ENCODE measurements around the gene SGCA.

The SGCA gene

GRCh38 chr17:50134206-50135110 lies 31.3 kb upstream of the SGCA start:
- DNase-seq (ENCODE audit: low spot score), result no peak

- no peak for DNase-seq (ENCODE audit: low spot score)
These were observed 30.3 kb upstream of the SGCA start for GRCh38 chr17:50135316-50136095.

- DNase-seq (ENCODE audit: low spot score), result no peak
These were observed 29.6 kb upstream of the SGCA start for GRCh38 chr17:50136096-50136687.

DNA sequence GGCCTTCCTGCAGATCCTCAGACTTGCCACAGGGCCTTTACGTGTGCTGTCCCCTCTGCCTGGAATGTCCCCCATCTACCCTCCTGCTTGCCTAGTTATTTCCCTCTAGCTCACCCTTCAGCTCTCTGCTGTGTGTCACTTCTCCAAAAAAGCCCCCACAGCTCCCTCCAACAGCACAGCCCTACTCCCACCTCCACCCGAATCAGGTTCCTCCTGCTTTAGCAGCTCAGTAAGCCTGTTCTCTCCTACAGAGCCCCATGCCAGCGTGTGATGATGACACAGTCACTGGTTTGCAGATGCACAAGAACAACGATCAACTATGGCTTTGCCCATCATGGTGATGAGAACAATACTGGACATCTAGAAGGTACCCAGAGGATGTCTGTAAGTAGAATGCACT lies 28.8 kb upstream of the SGCA start:
- no peak for DNase-seq (ENCODE audit: low spot score)

DNA sequence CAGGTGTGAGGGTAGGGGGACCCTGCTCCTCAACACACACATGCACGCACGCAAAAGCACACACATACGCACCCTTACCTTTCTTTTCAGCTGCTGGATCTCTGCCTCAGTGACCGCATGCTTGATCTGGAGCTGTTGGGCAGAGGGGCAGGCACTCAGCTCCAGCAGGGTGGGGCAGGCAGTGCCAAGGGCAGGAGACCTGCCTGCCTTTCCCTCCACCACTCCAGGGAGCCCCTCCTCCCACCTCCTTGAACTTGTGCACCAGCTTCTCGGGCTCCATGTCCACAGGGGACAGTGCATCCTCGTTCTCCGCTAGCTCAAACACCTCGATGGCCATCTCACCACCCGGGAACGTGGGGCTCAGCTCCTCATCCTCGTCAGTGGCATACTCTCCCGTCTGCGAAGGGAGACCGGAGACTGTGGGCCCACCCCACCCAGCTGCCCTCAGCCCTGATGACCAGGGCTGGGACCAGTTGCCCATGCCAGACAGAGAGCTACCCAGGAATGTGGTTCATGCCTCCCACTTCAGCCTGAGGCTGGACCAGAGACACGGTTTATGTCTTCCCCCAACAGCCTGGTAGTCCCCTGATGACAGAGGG lies 26.5 kb upstream of the SGCA start:
- no peak for DNase-seq (ENCODE audit: low spot score)

GRCh38 chr17:50139950-50140885 lies 25.6 kb upstream of the SGCA start:
- peak; percentile 80 for DNase-seq (ENCODE audit: low spot score)

DNA sequence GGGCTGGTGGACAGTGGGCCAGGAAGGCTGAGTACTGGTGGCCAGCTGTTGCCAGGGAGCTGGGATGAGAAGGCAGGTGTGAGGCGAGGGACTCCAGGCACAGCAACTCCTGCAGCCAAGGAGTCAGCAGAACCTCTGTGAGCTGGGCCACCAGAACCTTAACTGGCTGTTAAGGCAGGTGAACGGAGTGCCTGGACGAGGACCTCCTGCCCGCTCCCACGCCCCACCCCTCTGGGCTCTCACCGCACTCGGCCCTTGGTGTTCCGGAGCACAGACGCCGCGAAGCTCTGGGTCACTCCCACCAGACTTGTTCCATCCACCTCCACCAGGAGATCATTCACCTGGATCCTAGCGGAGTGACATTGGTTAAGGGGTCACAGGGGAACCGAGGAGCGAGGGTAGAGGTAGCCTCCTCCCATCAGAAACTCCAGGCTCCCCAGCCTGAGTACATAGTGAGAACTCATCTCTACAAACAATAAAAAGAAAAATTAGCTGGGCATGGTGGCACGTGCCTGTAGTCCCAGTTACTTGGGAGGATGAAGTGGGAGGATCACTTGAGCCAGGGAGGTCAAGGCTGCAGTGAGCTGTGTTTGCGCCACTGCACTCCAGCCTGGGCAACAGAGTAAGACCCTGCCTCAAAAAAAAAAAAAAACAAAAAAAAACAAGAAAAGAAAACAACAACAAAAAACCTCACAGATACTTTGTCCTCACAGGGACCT lies 24.6 kb upstream of the SGCA start:
- DNase-seq (ENCODE audit: low spot score), result no peak

DNA sequence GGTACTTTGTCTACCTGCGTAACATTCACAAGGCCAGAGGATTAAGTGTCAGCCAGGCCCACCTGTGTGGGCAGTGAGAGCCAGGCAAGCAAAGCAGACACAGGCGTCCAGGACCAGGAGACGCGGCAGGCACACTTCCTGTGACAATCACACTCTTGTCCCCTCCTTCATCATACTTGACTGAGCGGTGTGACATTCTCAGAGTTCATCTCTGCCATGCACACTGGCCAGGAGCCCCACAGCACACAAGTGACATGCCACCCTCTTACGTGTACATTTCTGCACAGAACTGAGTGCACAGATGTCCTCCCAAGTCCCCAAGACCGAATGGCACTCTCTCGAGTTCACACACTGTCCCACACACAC lies 24.1 kb upstream of the SGCA start:
- DNase-seq (ENCODE audit: low spot score), result no peak

DNA sequence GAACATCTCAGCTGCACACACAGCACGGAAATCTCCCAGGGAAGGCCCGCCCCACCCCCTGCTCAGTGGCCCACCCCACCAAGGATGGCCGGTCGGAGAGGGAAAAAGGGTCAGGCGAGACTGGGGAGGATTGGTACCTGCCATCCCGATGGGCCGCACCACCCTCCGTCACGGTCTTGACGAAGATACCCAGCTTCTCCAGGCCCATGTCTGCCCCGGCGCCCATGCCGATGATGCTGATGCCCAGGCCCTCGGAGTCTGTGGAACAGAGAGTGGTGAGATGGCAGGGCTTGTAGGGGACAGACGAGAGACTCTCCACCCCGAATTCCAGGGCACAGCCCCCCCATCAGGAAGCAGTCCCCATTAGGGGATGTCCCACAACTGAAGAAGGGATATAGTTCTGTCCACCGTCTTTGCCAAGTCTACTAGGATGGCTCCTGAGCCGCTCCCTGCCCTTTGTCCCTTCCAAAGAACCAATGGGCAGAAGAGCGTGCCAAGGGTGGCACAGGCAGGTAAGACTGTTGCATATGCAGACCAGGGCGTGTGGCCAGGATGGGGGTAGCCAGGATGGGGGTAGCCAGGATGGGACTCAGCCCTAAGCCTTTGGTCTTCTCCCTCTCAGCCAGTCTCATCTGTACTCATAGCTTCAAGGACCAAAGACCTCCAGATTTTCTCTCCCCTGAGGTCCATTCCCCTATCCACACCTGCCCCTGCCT lies 22.2 kb upstream of the SGCA start:
- no peak for DNase-seq (ENCODE audit: low spot score)

- DNase-seq (ENCODE audit: low spot score), result no peak
These were observed 21.4 kb upstream of the SGCA start for GRCh38 chr17:50144355-50144754.

DNA sequence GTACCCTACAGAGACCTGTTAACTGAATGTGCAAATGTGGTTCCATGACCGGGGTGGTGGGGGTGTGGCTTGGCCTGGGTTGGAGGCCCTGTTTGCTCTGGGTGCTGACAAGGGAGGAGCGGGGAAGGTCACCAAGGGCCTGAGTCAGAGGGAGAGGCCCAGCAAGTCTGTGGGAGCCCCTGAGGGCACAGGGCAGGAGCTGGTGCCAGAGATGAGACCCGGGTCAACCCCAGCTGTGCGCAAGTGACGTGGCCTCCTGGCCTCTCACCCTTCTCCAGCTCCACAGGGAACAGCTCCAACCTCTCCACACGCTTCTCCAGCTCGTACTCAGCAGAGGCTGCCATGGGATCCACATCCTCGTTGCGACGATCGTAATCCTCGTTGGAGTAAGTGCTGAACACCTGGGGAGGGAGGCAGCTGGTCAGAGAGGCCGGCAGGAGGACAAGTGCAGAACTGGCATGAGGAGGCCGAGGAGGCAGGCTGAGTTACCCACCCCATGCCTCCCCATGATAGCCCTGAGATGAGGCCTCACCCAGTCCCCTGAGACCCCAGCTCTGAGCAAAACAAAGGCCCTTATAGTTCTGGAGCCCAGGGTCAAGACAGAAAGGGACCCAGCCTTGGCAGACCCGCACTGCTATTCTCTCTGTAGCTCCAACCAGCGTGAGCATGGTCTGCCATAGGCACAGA lies 20.8 kb upstream of the SGCA start:
- no peak for DNase-seq (ENCODE audit: low spot score)

- DNase-seq (ENCODE audit: low spot score), result no peak
These were observed 20.1 kb upstream of the SGCA start for GRCh38 chr17:50145532-50146229.

DNA sequence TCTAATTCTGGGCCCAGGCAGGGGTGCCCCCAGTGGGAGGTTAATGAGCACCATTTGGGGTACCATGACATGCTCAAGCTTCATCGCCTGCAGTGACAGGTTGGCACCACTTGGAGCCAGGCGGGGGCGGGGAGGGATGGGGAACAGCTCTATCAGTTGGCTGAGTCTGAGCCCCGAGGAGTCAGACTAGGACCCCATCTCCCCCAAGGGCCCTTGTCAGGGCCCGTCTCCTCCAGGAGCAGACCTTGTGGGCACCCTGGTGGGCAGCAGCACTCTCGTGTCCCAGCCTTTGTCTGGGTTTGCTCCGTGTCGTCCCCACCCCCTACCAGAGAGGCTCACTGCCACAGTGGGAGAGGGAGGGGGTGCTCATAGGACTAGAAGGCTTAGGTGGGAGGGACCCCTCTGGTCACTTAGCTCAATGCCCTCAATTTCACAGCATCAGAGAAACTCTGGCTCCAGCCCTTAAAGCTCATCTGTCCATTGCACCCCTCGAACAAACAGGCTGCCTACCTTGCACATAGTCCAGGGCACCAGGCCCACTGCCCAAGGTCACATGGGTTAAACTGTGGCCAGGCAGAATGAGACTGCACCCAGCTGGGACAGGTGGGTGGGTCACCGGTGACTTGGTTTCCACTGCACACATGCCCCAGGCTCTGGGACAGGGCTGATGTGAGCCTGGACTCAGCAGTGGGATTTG lies 19.4 kb upstream of the SGCA start:
- no peak for DNase-seq (ENCODE audit: low spot score)

DNA sequence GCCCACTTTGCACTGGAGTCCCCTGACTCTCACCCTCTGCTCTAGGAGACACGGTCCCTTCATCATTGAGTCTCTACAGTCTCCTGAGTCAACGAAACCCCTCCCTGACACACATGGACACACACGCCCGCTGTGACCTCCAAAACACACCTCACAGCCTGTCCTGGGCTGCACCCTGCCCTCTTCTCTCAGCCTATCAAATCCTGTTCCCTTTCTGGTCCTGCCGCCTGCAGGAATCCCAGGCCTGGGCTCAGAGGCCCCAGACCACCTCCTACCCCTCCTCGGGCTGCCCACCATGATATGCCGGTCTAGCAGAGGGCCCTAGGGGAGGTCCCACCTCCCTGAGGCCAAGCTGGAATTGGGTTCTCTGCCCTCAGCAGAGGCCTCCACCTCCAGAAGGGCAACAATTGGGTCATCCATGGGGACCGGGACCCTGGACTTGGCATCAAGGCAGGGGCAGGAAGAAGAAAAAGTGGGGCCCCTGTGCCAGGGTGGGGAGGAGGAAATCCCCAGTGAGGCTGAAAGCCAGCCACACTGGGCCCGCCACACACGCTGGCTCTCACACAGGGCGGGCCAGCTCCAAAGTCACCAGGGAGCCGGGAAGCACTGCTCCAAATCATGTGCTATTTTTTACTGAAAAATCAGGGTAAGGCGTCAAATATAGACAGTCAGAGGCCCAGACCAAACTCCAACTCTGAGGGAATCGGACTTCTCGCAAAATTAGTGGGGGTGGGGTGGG lies 18.7 kb upstream of the SGCA start:
- peak; percentile 53 for DNase-seq (ENCODE audit: low spot score)

DNA sequence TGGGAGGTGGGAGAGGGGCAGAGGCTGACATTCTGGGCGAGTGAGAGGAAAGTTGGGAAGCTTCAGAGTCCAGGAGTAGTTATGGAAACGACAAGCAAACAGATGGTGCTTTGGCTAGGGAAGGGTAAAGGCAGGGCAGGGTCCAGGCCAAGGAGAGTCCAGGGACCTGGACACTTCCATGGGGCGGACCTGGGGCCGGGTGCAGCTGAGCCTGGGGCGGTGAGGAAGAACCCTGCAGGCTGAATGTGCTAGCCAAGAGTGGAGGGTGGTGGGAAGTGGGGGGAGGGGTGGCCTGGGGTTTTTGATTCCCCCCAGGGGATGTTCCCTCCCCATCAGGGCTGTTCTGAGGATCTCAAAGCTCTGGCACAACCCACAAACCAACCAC lies 18.0 kb upstream of the SGCA start:
- DNase-seq (ENCODE audit: low spot score), result peak; percentile 48

GRCh38 chr17:50148226-50149090 lies 17.3 kb upstream of the SGCA start:
- peak; percentile 88 for DNase-seq (ENCODE audit: low spot score)

- no peak for DNase-seq (ENCODE audit: low spot score)
These were observed 16.8 kb upstream of the SGCA start for GRCh38 chr17:50149091-50149416.

All from germinal center (tissue), 1 donor.